WTC11 (cell line): ENCODE measurements around the gene GNAS. TPM values are rescaled to one million over a fixed set of nuclear protein-coding genes. Genes with fewer than 3 reads are reported as not detected.

Experiments used
- ATAC-seq: fragments of 200-7000 bp; cut with Tn5 transposase; 2 replicates; pipeline ENCODE4 v1.10.0; 2021; ENCODE audit warnings: mild to moderate bottlenecking, moderate library complexity
- CTCF ChIA-PET: fragments of 300-600 bp; sonication (Branson Sonifier 250); formaldehyde crosslinking; loops from one replicate; lab custom pipeline; 2021; ENCODE audit warnings: antibody characterized with exemption; lab: Charles Lee
- POLR2A ChIA-PET: fragments of 350-600 bp; sonication (Branson Sonifier 250); formaldehyde crosslinking; loops from one replicate; lab custom pipeline; 2021; ENCODE audit warnings: antibody characterized with exemption; lab: Charles Lee
- DNase-seq: peaks from one replicate; pipeline ENCODE4 v3.0.0; 2021; ENCODE audit warnings: low spot score
- H3K27ac Mint-ChIP-seq: 2 replicates; pipeline ENCODE4 v1.8.0; 2021; ENCODE audit warnings: mixed read lengths
- H3K27me3 Mint-ChIP-seq: 2 replicates; pipeline ENCODE4 v1.8.0; 2021; ENCODE audit warnings: low read depth, mild to moderate bottlenecking, moderate library complexity, mixed read lengths
- H3K36me3 Mint-ChIP-seq: 2 replicates; pipeline ENCODE4 v1.8.0; 2021; ENCODE audit warnings: mixed read lengths
- H3K4me1 Mint-ChIP-seq: 2 replicates; pipeline ENCODE4 v1.8.0; 2022; ENCODE audit warnings: mixed read lengths
- H3K4me3 Mint-ChIP-seq: 2 replicates; pipeline ENCODE4 v1.8.0; 2021; ENCODE audit warnings: mild to moderate bottlenecking, moderate library complexity, mixed read lengths
- H3K9me3 Mint-ChIP-seq: 2 replicates; pipeline ENCODE4 v1.8.0; 2021; ENCODE audit warnings: mixed read lengths
- E2F4 ChIP-seq: sonication (generic); formaldehyde crosslinking; IDR thresholded peaks from 2 replicates; pipeline ENCODE4 v1.8.1; 2022; ENCODE audit warnings: low read depth, mild to moderate bottlenecking, moderate library complexity, missing genetic modification reagents, borderline replicate concordance
- ELF4 ChIP-seq: sonication (generic); formaldehyde crosslinking; IDR thresholded peaks from 2 replicates; pipeline ENCODE4 v1.8.1; 2022; ENCODE audit warnings: low read depth, mild to moderate bottlenecking, moderate library complexity, missing genetic modification reagents
- GRHL2 ChIP-seq: fragments of 250-450 bp; sonication (Bioruptor Pico); IDR thresholded peaks from 2 replicates; pipeline ENCODE4 v1.8.0; 2022; ENCODE audit warnings: mild to moderate bottlenecking, moderate library complexity; ENCODE audit not compliant: insufficient replicate concordance, severe bottlenecking
- GTF2I ChIP-seq: fragments of 250-450 bp; sonication (Bioruptor Pico); conservative IDR thresholded peaks from 2 replicates; pipeline ENCODE4 v1.4.0; 2021; ENCODE audit warnings: mild to moderate bottlenecking
- HMGXB4 ChIP-seq: sonication (generic); formaldehyde crosslinking; IDR thresholded peaks from 2 replicates; pipeline ENCODE4 v1.8.1; 2023; ENCODE audit warnings: mild to moderate bottlenecking, moderate library complexity, missing genetic modification reagents
- JUN ChIP-seq: sonication (generic); formaldehyde crosslinking; IDR thresholded peaks from 2 replicates; pipeline ENCODE4 v1.8.0; 2023; ENCODE audit warnings: mild to moderate bottlenecking, missing genetic modification reagents
- KAT7 ChIP-seq: sonication (generic); formaldehyde crosslinking; IDR thresholded peaks from 2 replicates; pipeline ENCODE4 v1.8.1; 2023; ENCODE audit warnings: missing genetic modification reagents, mild to moderate bottlenecking, borderline replicate concordance
- NFE2L1 ChIP-seq: sonication (generic); formaldehyde crosslinking; IDR thresholded peaks from 2 replicates; pipeline ENCODE4 v1.8.1; 2023; ENCODE audit warnings: missing genetic modification reagents
- NR2C2 ChIP-seq: sonication (generic); formaldehyde crosslinking; IDR thresholded peaks from 2 replicates; pipeline ENCODE4 v1.8.0; 2022; ENCODE audit warnings: mild to moderate bottlenecking, missing genetic modification reagents
- PRDM15 ChIP-seq: sonication (generic); formaldehyde crosslinking; IDR thresholded peaks from 2 replicates; pipeline ENCODE4 v1.8.0; 2022; ENCODE audit warnings: missing genetic modification reagents
- PREB ChIP-seq: sonication (generic); formaldehyde crosslinking; IDR thresholded peaks from 2 replicates; pipeline ENCODE4 v1.8.1; 2022; ENCODE audit warnings: mild to moderate bottlenecking, missing genetic modification reagents, moderate library complexity, borderline replicate concordance
- ZNF232 ChIP-seq: sonication (generic); formaldehyde crosslinking; IDR thresholded peaks from 2 replicates; pipeline ENCODE4 v1.8.0; 2022; ENCODE audit warnings: mild to moderate bottlenecking, missing genetic modification reagents
- ZNF396 ChIP-seq: fragments of 250-450 bp; sonication (Bioruptor Pico); IDR thresholded peaks from 2 replicates; pipeline ENCODE4 v1.8.0; 2021; ENCODE audit warnings: mild to moderate bottlenecking, moderate library complexity, borderline replicate concordance
- ZNF512 ChIP-seq: sonication (generic); formaldehyde crosslinking; IDR thresholded peaks from 2 replicates; pipeline ENCODE4 v1.8.1; 2022; ENCODE audit warnings: missing genetic modification reagents, borderline replicate concordance
- total RNA-seq: library from RNA; stranded (reverse); gene quantifications from 3 replicates; pipeline ENCODE4 v1.2.3, GENCODE V29; 2021

Gene GNAS
- total RNA-seq, 1 experiment from 2014 or later: 868 TPM

- no peak for ATAC-seq
- H3K36me3 Mint-ChIP-seq: peaks cover 22% of the 10 kb centered on the region
- H3K4me3 Mint-ChIP-seq: peak overlapping the region; percentile 94
- H3K27me3 Mint-ChIP-seq: no peaks in the 10 kb centered on the region
- TF ChIP-seq GRHL2 (CRISPR knock-in tag): no peak
- TF ChIP-seq HMGXB4 (CRISPR knock-in tag): no peak
- TF ChIP-seq NR2C2 (CRISPR knock-in tag): no peak
- TF ChIP-seq E2F4 (CRISPR knock-in tag): no peak
- TF ChIP-seq ELF4 (CRISPR knock-in tag): no peak
- no peak for TF ChIP-seq KAT7 (CRISPR knock-in tag)
- TF ChIP-seq NFE2L1 (CRISPR knock-in tag): no peak
- no peak for TF ChIP-seq GTF2I (CRISPR knock-in tag)
- TF ChIP-seq ZNF232 (CRISPR knock-in tag): no peak
- no peak for TF ChIP-seq ZNF396 (CRISPR knock-in tag)
- TF ChIP-seq JUN (CRISPR knock-in tag): no peak
- TF ChIP-seq PRDM15 (CRISPR knock-in tag): no peak
- TF ChIP-seq ZNF512 (CRISPR knock-in tag): no peak
- no peaks in the 10 kb centered on the region for H3K9me3 Mint-ChIP-seq
- DNase-seq: no peak
- H3K27ac Mint-ChIP-seq: peak overlapping the region; percentile 91; the same call in 1 of the 2 replicates
- H3K4me1 Mint-ChIP-seq: peaks cover 53% of the 10 kb centered on the region
- ChIA-PET CTCF (no interaction called here), POLR2A (no interaction called here)
These were observed 40.4 kb downstream of the GNAS start for GRCh38 chr20:58892932-58893224.

- H3K9me3 Mint-ChIP-seq: no peaks in the 10 kb centered on the region
- POLR2A ChIA-PET: no interaction called here
- CTCF ChIA-PET: no interaction called here
- DNase-seq (no peak), ATAC-seq (no peak)
- peak overlapping the region; percentile 58 for H3K27ac Mint-ChIP-seq
- H3K27me3 Mint-ChIP-seq: no peaks in the 10 kb centered on the region
- TF ChIP-seq PREB: no peak
- H3K4me1 Mint-ChIP-seq: peaks cover 56% of the 10 kb centered on the region
- H3K4me3 Mint-ChIP-seq: peak overlapping the region; percentile 94
- peaks cover 19% of the 10 kb centered on the region for H3K36me3 Mint-ChIP-seq
These were observed 41.0 kb downstream of the GNAS start for GRCh38 chr20:58893355-58894120.
